ENCODE measurements around the gene SPTY2D1.
A peak's percentile ranks its signal among the peaks of the same experiment; 100 is the strongest.
"Not testable (repeated sequence)": the region's sequence is repeated elsewhere in the genome, so short reads cannot be mapped to it uniquely, and the experiment has no call there.

SPTY2D1 gene

GRCh38 chr11:18617688-18618341 lies 16.3 kb downstream of the SPTY2D1 start:
- no peak for DNase-seq (ENCODE audit: low read depth)

GRCh38 chr11:18615628-18616392 lies 18.3 kb downstream of the SPTY2D1 start:
- DNase-seq (ENCODE audit: low read depth), result no peak

- DNase-seq (ENCODE audit: low read depth), result no peak
These were observed 19.5 kb downstream of the SPTY2D1 start for GRCh38 chr11:18614667-18615066.

GRCh38 chr11:18612394-18612793 lies 21.7 kb downstream of the SPTY2D1 start:
- no peak for DNase-seq (ENCODE audit: low read depth)

GRCh38 chr11:18611196-18611595 lies 22.9 kb downstream of the SPTY2D1 start:
- DNase-seq (ENCODE audit: low read depth), result no peak

- no peak for DNase-seq (ENCODE audit: low read depth)
These were observed 25.8 kb downstream of the SPTY2D1 start for GRCh38 chr11:18608376-18608775.

- no peak for DNase-seq (ENCODE audit: low read depth)
These were observed 33.1 kb downstream of the SPTY2D1 start for GRCh38 chr11:18600915-18601569.

GRCh38 chr11:18599739-18600230 lies 34.4 kb downstream of the SPTY2D1 start, which contains the start of gene MISFA:
Gene MISFA, plus strand, starts transcription at chr11:18599789. Its CDS starts 140 bp downstream, at chr11:18599929.
- no peak for DNase-seq (ENCODE audit: low read depth)

- peak; percentile 86 for DNase-seq (ENCODE audit: low read depth)
These were observed 39.0 kb downstream of the SPTY2D1 start for GRCh38 chr11:18594999-18595749.

GRCh38 chr11:18594088-18594487 lies 40.1 kb downstream of the SPTY2D1 start:
- DNase-seq (ENCODE audit: low read depth), result not testable (repeated sequence)

- no peak for DNase-seq (ENCODE audit: low read depth)
These were observed 43.6 kb downstream of the SPTY2D1 start for GRCh38 chr11:18590571-18590970.

GRCh38 chr11:18588297-18589252 lies 45.6 kb downstream of the SPTY2D1 start, which contains the start of gene UEVLD:
Gene UEVLD, minus strand, starts transcription at chr11:18588734. Its CDS starts 80 bp downstream, at chr11:18588654.
- peak; percentile 61 for DNase-seq (ENCODE audit: low read depth)

GRCh38 chr11:18581825-18582224 lies 52.3 kb downstream of the SPTY2D1 start:
- no peak for DNase-seq (ENCODE audit: low read depth)

GRCh38 chr11:18580113-18580766 lies 53.9 kb downstream of the SPTY2D1 start:
- no peak for DNase-seq (ENCODE audit: low read depth)

- DNase-seq (ENCODE audit: low read depth), result no peak
These were observed 55.1 kb downstream of the SPTY2D1 start for GRCh38 chr11:18578975-18579598.

- DNase-seq (ENCODE audit: low read depth), result no peak
These were observed 58.8 kb downstream of the SPTY2D1 start for GRCh38 chr11:18575361-18575760.

- DNase-seq (ENCODE audit: low read depth), result peak; percentile 47
These were observed 67.1 kb downstream of the SPTY2D1 start for GRCh38 chr11:18567081-18567480.

- DNase-seq (ENCODE audit: low read depth), result no peak
These were observed 67.7 kb downstream of the SPTY2D1 start for GRCh38 chr11:18566406-18566805.

GRCh38 chr11:18564149-18564548 lies 70.0 kb downstream of the SPTY2D1 start:
- DNase-seq (ENCODE audit: low read depth), result no peak

All from HS-5 (cell line).